ENCODE results near the gene SEPTIN12.
"Not testable (repeated sequence)": the region's sequence is repeated elsewhere in the genome, so short reads cannot be mapped to it uniquely, and the experiment has no call there.

Gene SEPTIN12

GRCh38 chr16:4785758-4786433 is 2.2 kb downstream of the SEPTIN12 start:
- TF ChIP-seq EZH2phosphoT487 (IDR thresholded peaks at IDR 0.05; ENCODE audit: borderline replicate concordance, low read length) (no peak), CTCF (IDR thresholded peaks at IDR 0.05; ENCODE audit: low read depth, low read length, poor library complexity, severe bottlenecking) (no peak)
- Histone ChIP-seq H3K9me3 (ENCODE audit: control insufficient read depth, insufficient read depth, low read length) (no peaks in the 10 kb centered on the region), H3K27ac (ENCODE audit: low read depth, low read length) (no peak overlapping the region), H3K9me2 (replicated peaks; ENCODE audit: control insufficient read depth, low read length) (no peaks in the 10 kb centered on the region), H3F3A (ENCODE audit: control insufficient read depth, insufficient read depth) (no peaks in the 10 kb centered on the region), H3K79me2 (ENCODE audit: control insufficient read depth, low read length) (no peaks in the 10 kb centered on the region), H3K36me3 (ENCODE audit: control insufficient read depth, low read length) (no peaks in the 10 kb centered on the region), H3K4me3 (ENCODE audit: low read length) (no peak overlapping the region), H3K27me3 (ENCODE audit: control insufficient read depth, low read length) (no peaks in the 10 kb centered on the region), H3K4me2 (ENCODE audit: low read length) (no peak overlapping the region), H3K4me1 (ENCODE audit: control insufficient read depth, low read length) (no peaks in the 10 kb centered on the region), H4K20me1 (ENCODE audit: control insufficient read depth, insufficient read depth, low read depth, low read length) (no peaks in the 10 kb centered on the region)

GRCh38 chr16:4784444-4784987 is 3.6 kb downstream of the SEPTIN12 start:
- H3K4me3 ChIP-seq (ENCODE audit: low read length); H3K4me2 ChIP-seq (ENCODE audit: low read length); H3K9me3 ChIP-seq (ENCODE audit: control insufficient read depth, insufficient read depth, low read length); H3F3A ChIP-seq (ENCODE audit: control insufficient read depth, insufficient read depth); H3K79me2 ChIP-seq (ENCODE audit: control insufficient read depth, low read length); H3K27me3 ChIP-seq (ENCODE audit: control insufficient read depth, low read length); H3K36me3 ChIP-seq (ENCODE audit: control insufficient read depth, low read length); H3K9me2 ChIP-seq (replicated peaks; ENCODE audit: control insufficient read depth, low read length); H4K20me1 ChIP-seq (ENCODE audit: control insufficient read depth, insufficient read depth, low read depth, low read length); H3K4me1 ChIP-seq (ENCODE audit: control insufficient read depth, low read length); H3K27ac ChIP-seq (ENCODE audit: low read depth, low read length): not testable (repeated sequence)

GRCh38 chr16:4783951-4784336 is 4.2 kb downstream of the SEPTIN12 start:
- Histone ChIP-seq H3K79me2 (ENCODE audit: control insufficient read depth, low read length) (no peaks in the 10 kb centered on the region), H3F3A (ENCODE audit: control insufficient read depth, insufficient read depth) (no peaks in the 10 kb centered on the region), H4K20me1 (ENCODE audit: control insufficient read depth, insufficient read depth, low read depth, low read length) (no peaks in the 10 kb centered on the region), H3K4me3 (ENCODE audit: low read length) (no peak overlapping the region), H3K4me2 (ENCODE audit: low read length) (no peak overlapping the region), H3K9me2 (replicated peaks; ENCODE audit: control insufficient read depth, low read length) (no peaks in the 10 kb centered on the region), H3K27me3 (ENCODE audit: control insufficient read depth, low read length) (no peaks in the 10 kb centered on the region), H3K4me1 (ENCODE audit: control insufficient read depth, low read length) (no peaks in the 10 kb centered on the region), H3K9me3 (ENCODE audit: control insufficient read depth, insufficient read depth, low read length) (no peaks in the 10 kb centered on the region), H3K36me3 (ENCODE audit: control insufficient read depth, low read length) (no peaks in the 10 kb centered on the region), H3K27ac (ENCODE audit: low read depth, low read length) (no peak overlapping the region)
- TF ChIP-seq EZH2phosphoT487 (IDR thresholded peaks at IDR 0.05; ENCODE audit: borderline replicate concordance, low read length) (no peak), CTCF (IDR thresholded peaks at IDR 0.05; ENCODE audit: low read depth, low read length, poor library complexity, severe bottlenecking) (no peak)

- no peaks in the 10 kb centered on the region for H4K20me1 ChIP-seq (ENCODE audit: control insufficient read depth, insufficient read depth, low read depth, low read length)
- H3K9me2 ChIP-seq (replicated peaks; ENCODE audit: control insufficient read depth, low read length) = no peaks in the 10 kb centered on the region
- no peak overlapping the region for H3K27ac ChIP-seq (ENCODE audit: low read depth, low read length)
- H3K4me1 ChIP-seq (ENCODE audit: control insufficient read depth, low read length) = no peaks in the 10 kb centered on the region
- TF ChIP-seq EZH2phosphoT487 (IDR thresholded peaks at IDR 0.05; ENCODE audit: borderline replicate concordance, low read length) (no peak), CTCF (IDR thresholded peaks at IDR 0.05; ENCODE audit: low read depth, low read length, poor library complexity, severe bottlenecking) (no peak)
- H3K27me3 ChIP-seq (ENCODE audit: control insufficient read depth, low read length) = no peaks in the 10 kb centered on the region
- H3F3A ChIP-seq (ENCODE audit: control insufficient read depth, insufficient read depth) = no peaks in the 10 kb centered on the region
- H3K79me2 ChIP-seq (ENCODE audit: control insufficient read depth, low read length) = no peaks in the 10 kb centered on the region
- H3K4me2 ChIP-seq (ENCODE audit: low read length) = no peak overlapping the region
- no peaks in the 10 kb centered on the region for H3K9me3 ChIP-seq (ENCODE audit: control insufficient read depth, insufficient read depth, low read length)
- H3K36me3 ChIP-seq (ENCODE audit: control insufficient read depth, low read length) = no peaks in the 10 kb centered on the region
- H3K4me3 ChIP-seq (ENCODE audit: low read length) = no peak overlapping the region
Measured at GRCh38 chr16:4783251-4783950, 4.7 kb downstream of the SEPTIN12 start.

All from DOHH2 (cell line).